HEK293 (cell line): Measurements from ENCODE around the gene MAML1.

Experiments
- KLF17 ChIP-seq: fragments of 450-650 bp; formaldehyde crosslinking; IDR thresholded peaks from 2 replicates; pipeline ENCODE4 v1.5.1; 2016; ENCODE audit warnings: missing biosample characterization, missing genetic modification characterization
- MZF1 ChIP-seq: fragments of 450-650 bp; formaldehyde crosslinking; IDR thresholded peaks from 2 replicates; pipeline ENCODE4 v1.5.1; 2017; ENCODE audit warnings: missing biosample characterization, missing genetic modification characterization, borderline replicate concordance
- PRDM2 ChIP-seq: fragments of 450-650 bp; formaldehyde crosslinking; IDR thresholded peaks from 2 replicates; pipeline ENCODE4 v1.5.1; 2016; ENCODE audit warnings: missing biosample characterization, missing genetic modification characterization, borderline replicate concordance
- YY2 ChIP-seq: fragments of 450-650 bp; formaldehyde crosslinking; IDR thresholded peaks from 2 replicates; pipeline ENCODE4 v1.5.1; 2016; ENCODE audit warnings: missing biosample characterization, missing genetic modification characterization
- ZBTB48 ChIP-seq: fragments of 450-650 bp; formaldehyde crosslinking; IDR thresholded peaks from 2 replicates; pipeline ENCODE4 v1.5.1; 2016; ENCODE audit warnings: missing biosample characterization, missing genetic modification characterization
- ZBTB7A ChIP-seq: fragments of 450-650 bp; formaldehyde crosslinking; IDR thresholded peaks from 2 replicates; pipeline ENCODE4 v1.5.1; 2016; ENCODE audit warnings: low read depth, missing biosample characterization, missing genetic modification characterization
- ZBTB8A ChIP-seq: fragments of 450-650 bp; formaldehyde crosslinking; IDR thresholded peaks from 2 replicates; pipeline ENCODE4 v1.5.1; 2016; ENCODE audit warnings: missing biosample characterization, missing genetic modification characterization
- ZEB2 ChIP-seq: fragments of 450-650 bp; formaldehyde crosslinking; IDR thresholded peaks from 2 replicates; pipeline ENCODE4 v1.5.1; 2016; ENCODE audit warnings: missing biosample characterization, missing genetic modification characterization
- ZFP69B ChIP-seq: fragments of 450-650 bp; formaldehyde crosslinking; IDR thresholded peaks from 2 replicates; pipeline ENCODE4 v1.5.1; 2016; ENCODE audit warnings: missing biosample characterization, missing genetic modification characterization
- ZNF148 ChIP-seq: fragments of 450-650 bp; formaldehyde crosslinking; IDR thresholded peaks from 2 replicates; pipeline ENCODE4 v1.5.0; 2017; ENCODE audit warnings: missing biosample characterization, missing genetic modification characterization, borderline replicate concordance
- ZNF155 ChIP-seq: fragments of 450-650 bp; formaldehyde crosslinking; IDR thresholded peaks from 2 replicates; pipeline ENCODE4 v1.5.1; 2016; ENCODE audit warnings: missing biosample characterization, missing genetic modification characterization
- ZNF169 ChIP-seq: fragments of 450-650 bp; formaldehyde crosslinking; IDR thresholded peaks from 2 replicates; pipeline ENCODE4 v1.5.1; 2016; ENCODE audit warnings: missing biosample characterization, missing genetic modification characterization
- ZNF311 ChIP-seq: fragments of 450-650 bp; formaldehyde crosslinking; IDR thresholded peaks from 2 replicates; pipeline ENCODE4 v1.5.1; 2017; ENCODE audit warnings: missing biosample characterization, missing genetic modification characterization, borderline replicate concordance
- ZNF335 ChIP-seq: fragments of 450-650 bp; formaldehyde crosslinking; conservative IDR thresholded peaks from 2 replicates; pipeline ENCODE4 v1.5.1; 2016; ENCODE audit warnings: missing biosample characterization, missing genetic modification characterization
- ZNF366 ChIP-seq: fragments of 450-650 bp; formaldehyde crosslinking; conservative IDR thresholded peaks from 2 replicates; pipeline ENCODE4 v1.5.1; 2016; ENCODE audit warnings: missing biosample characterization, missing genetic modification characterization
- ZNF544 ChIP-seq: fragments of 450-650 bp; formaldehyde crosslinking; IDR thresholded peaks from 2 replicates; pipeline ENCODE4 v1.5.0; 2017; ENCODE audit warnings: missing biosample characterization, missing genetic modification characterization
- ZNF561 ChIP-seq: fragments of 450-650 bp; IDR thresholded peaks from 2 replicates; pipeline ENCODE4 v1.5.1; 2018; ENCODE audit warnings: missing biosample characterization, missing genetic modification characterization, borderline replicate concordance
- ZNF596 ChIP-seq: fragments of 450-650 bp; IDR thresholded peaks from 2 replicates; pipeline ENCODE4 v1.5.0; 2018; ENCODE audit warnings: missing biosample characterization, mild to moderate bottlenecking, missing genetic modification characterization, moderate library complexity
- ZNF660 ChIP-seq: fragments of 450-650 bp; IDR thresholded peaks from 2 replicates; pipeline ENCODE4 v1.5.1; 2018; ENCODE audit warnings: missing biosample characterization, mild to moderate bottlenecking, missing genetic modification characterization
- ZNF670 ChIP-seq: fragments of 450-650 bp; formaldehyde crosslinking; IDR thresholded peaks from 2 replicates; pipeline ENCODE4 v1.5.1; 2016; ENCODE audit warnings: missing biosample characterization, missing genetic modification characterization, low read depth
- ZNF677 ChIP-seq: fragments of 450-650 bp; IDR thresholded peaks from 2 replicates; pipeline ENCODE4 v1.5.0; 2018; ENCODE audit warnings: missing biosample characterization, mild to moderate bottlenecking, missing genetic modification characterization, moderate library complexity
- ZNF692 ChIP-seq: fragments of 450-650 bp; formaldehyde crosslinking; IDR thresholded peaks from 2 replicates; pipeline ENCODE4 v1.5.1; 2016; ENCODE audit warnings: missing biosample characterization, missing genetic modification characterization
- ZNF704 ChIP-seq: fragments of 450-650 bp; formaldehyde crosslinking; IDR thresholded peaks from 2 replicates; pipeline ENCODE4 v1.5.1; 2016; ENCODE audit warnings: missing biosample characterization, missing genetic modification characterization

Gene MAML1

GRCh38 chr5:179820483-179821297 is 88.1 kb downstream of the MAML1 start, which contains the start of gene SQSTM1 (continued):
- TF ChIP-seq ZNF561 (tag by site-specific recombination), result peak; percentile 34; the same call in 1 of the 2 replicates
- peak; percentile 69; the same call in 1 of the 2 replicates for TF ChIP-seq ZNF692 (tag by site-specific recombination)
- TF ChIP-seq ZNF544, result no peak
- no peak; the same call in none of the 2 replicates for TF ChIP-seq ZNF366 (tag by site-specific recombination)
- TF ChIP-seq ZNF169 (tag by site-specific recombination), result no peak
- TF ChIP-seq ZNF311 (tag by site-specific recombination), result no peak
- TF ChIP-seq ZNF704 (tag by site-specific recombination), result no peak
- peak; percentile 92 for TF ChIP-seq ZEB2 (tag by site-specific recombination)
- peak; percentile 59 for TF ChIP-seq YY2 (tag by site-specific recombination)
- TF ChIP-seq ZBTB8A (tag by site-specific recombination), result peak; percentile 93
- TF ChIP-seq PRDM2 (tag by site-specific recombination), result no peak
- TF ChIP-seq ZNF677 (tag by site-specific recombination), result 0 out of 2 replicates have a peak, but pooled peaks have one; percentile 24
- TF ChIP-seq ZBTB7A (tag by site-specific recombination), result 0 out of 2 replicates have a peak, but pooled peaks have one; percentile 58
- peak; percentile 92; the same call in 1 of the 2 replicates for TF ChIP-seq KLF17 (tag by site-specific recombination)
- TF ChIP-seq ZBTB48, result 0 out of 2 replicates have a peak, but pooled peaks have one; percentile 63
- no peak for TF ChIP-seq ZNF670
- peak; percentile 16 for TF ChIP-seq ZNF596
- TF ChIP-seq MZF1 (tag by site-specific recombination), result peak; percentile 17; the same call in 1 of the 2 replicates
- TF ChIP-seq ZFP69B (tag by site-specific recombination), result 0 out of 2 replicates have a peak, but pooled peaks have one; percentile 10
- TF ChIP-seq ZNF148 (tag by site-specific recombination), result no peak
- TF ChIP-seq ZNF660 (tag by site-specific recombination), result peak; percentile 91
- TF ChIP-seq ZNF335 (tag by site-specific recombination), result peak; percentile 57
- TF ChIP-seq ZNF155, result no peak
